ENCODE data around the gene TULP1. TPM values are rescaled to one million over a fixed set of nuclear protein-coding genes. Genes with fewer than 3 reads are reported as not detected.

TULP1 gene
- total RNA-seq, 4 donors from 2014 or later, result not detected

- TF ChIP-seq CTCF (IDR thresholded peaks at IDR 0.05; ENCODE audit: low read depth), result no peak
These were observed 21.9 kb upstream of the TULP1 start for GRCh38 chr6:35534407-35535170.

- TF ChIP-seq CTCF (IDR thresholded peaks at IDR 0.05; ENCODE audit: low read depth), result no peak
These were observed 21.3 kb upstream of the TULP1 start for GRCh38 chr6:35533981-35534380.

GRCh38 chr6:35532126-35532525, 19.4 kb upstream of the TULP1 start:
- no peak for TF ChIP-seq CTCF (IDR thresholded peaks at IDR 0.05; ENCODE audit: low read depth)

GRCh38 chr6:35524380-35525020, 11.8 kb upstream of the TULP1 start:
- TF ChIP-seq CTCF (IDR thresholded peaks at IDR 0.05; ENCODE audit: low read depth), result no peak

GRCh38 chr6:35522660-35523658, 10.3 kb upstream of the TULP1 start:
- TF ChIP-seq CTCF (IDR thresholded peaks at IDR 0.05; ENCODE audit: low read depth), result no peak

GRCh38 chr6:35522151-35522550, 9.5 kb upstream of the TULP1 start:
- no peak for TF ChIP-seq CTCF (IDR thresholded peaks at IDR 0.05; ENCODE audit: low read depth)
